Measurements from ENCODE around the gene ANGPTL8.

DNA sequence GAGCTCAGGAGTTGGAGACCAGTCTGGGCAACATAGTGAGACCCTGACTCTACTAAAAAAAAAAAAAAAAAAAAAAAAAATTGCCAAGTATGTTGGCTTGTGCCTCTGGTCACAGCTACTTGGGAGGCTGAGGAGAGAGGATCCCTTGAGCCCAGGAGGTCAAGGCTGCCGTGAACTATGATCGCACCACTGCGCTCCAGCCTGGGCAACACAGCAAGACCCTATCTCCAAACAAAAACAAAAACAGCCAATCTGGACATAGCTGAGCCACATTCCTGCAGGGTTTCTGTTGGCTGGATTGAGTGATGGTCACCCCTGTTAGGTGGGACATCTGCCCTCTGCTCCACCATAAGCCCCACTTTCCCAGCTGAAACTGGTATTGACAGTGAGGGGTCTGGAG is 13.6 kb upstream of the ANGPTL8 start:
- TF ChIP-seq GATA3 (IDR thresholded peaks at IDR 0.05; ENCODE audit: low read depth, low read length): no peak
- TF ChIP-seq GATA2 (IDR thresholded peaks at IDR 0.05; ENCODE audit: low read depth, low read length): no peak
